PC-3 (cell line): ENCODE results near the gene PI4KB.

Experiments used
- CTCF ChIP-seq: fragments of 300-600 bp; sonication (generic); conservative IDR thresholded peaks from 2 replicates; pipeline ENCODE4 v1.5.1; 2017; ENCODE audit warnings: antibody characterized with exemption, low read depth, mild to moderate bottlenecking, low read length
- EZH2phosphoT487 ChIP-seq: fragments of 300-600 bp; sonication (generic); IDR thresholded peaks from 2 replicates; pipeline ENCODE4 v1.6.1; 2018; ENCODE audit warnings: mild to moderate bottlenecking, antibody characterized with exemption, low read length, borderline replicate concordance

- no peak for TF ChIP-seq CTCF
- TF ChIP-seq EZH2phosphoT487 = no peak
Measured at GRCh38 chr1:151318975-151319374, 8.2 kb downstream of the PI4KB start.
